BLaER1 treated with 17β-estradiol and CSF1 and Interleukin-3, amounts not matched to agents 10 nM and 100 nM (cell line): Measurements from ENCODE around the gene MBD6.

Experiments
- H3K27ac ChIP-seq, 11 experiments: shearing (Covaris generic); formaldehyde crosslinking; 2 replicates each; pipeline ENCODE4 v1.8.1; 2022
- H3K27me3 ChIP-seq, 11 experiments: shearing (Covaris generic); formaldehyde crosslinking; 2 replicates each; pipeline ENCODE4 v1.8.1; 2022
- H3K36me3 ChIP-seq, 11 experiments: shearing (Covaris generic); formaldehyde crosslinking; 2 replicates each; pipeline ENCODE4 v1.8.1; 2022
- H3K4me1 ChIP-seq, 10 experiments: shearing (Covaris generic); formaldehyde crosslinking; 2 replicates each; pipeline ENCODE4 v1.8.1; 2022
- H3K4me2 ChIP-seq, 11 experiments: shearing (Covaris generic); formaldehyde crosslinking; 2 replicates each; pipeline ENCODE4 v1.8.1; 2022
- H3K4me3 ChIP-seq, 10 experiments: shearing (Covaris generic); formaldehyde crosslinking; 2 replicates each; pipeline ENCODE4 v1.8.1; 2022
- H3K9ac ChIP-seq, 11 experiments: shearing (Covaris generic); formaldehyde crosslinking; 2 replicates each; pipeline ENCODE4 v1.8.1; 2022
- H3K9me3 ChIP-seq, 11 experiments: shearing (Covaris generic); formaldehyde crosslinking; replicated peaks in 1 of 11; 2 replicates each; pipeline ENCODE4 v1.8.1; 2022
- H4K20me1 ChIP-seq, 11 experiments: shearing (Covaris generic); formaldehyde crosslinking; 2 replicates each; pipeline ENCODE4 v1.8.1; 2022
- Cebpa-rat ChIP-seq, 11 experiments: shearing (Covaris generic); IDR thresholded peaks; 2 replicates each; pipeline ENCODE4 v1.8.1; 2022

Gene MBD6

GRCh38 chr12:57522011-57522886 is at the start of gene MBD6:
MBD6 (plus strand) TSS chr12:57522824; CDS start chr12:57524304, 1,480 bp downstream.
- peaks cover 46 to 58% (median 55%) of the 10 kb centered on the region in 11 experiments for H3K36me3 ChIP-seq

DNA sequence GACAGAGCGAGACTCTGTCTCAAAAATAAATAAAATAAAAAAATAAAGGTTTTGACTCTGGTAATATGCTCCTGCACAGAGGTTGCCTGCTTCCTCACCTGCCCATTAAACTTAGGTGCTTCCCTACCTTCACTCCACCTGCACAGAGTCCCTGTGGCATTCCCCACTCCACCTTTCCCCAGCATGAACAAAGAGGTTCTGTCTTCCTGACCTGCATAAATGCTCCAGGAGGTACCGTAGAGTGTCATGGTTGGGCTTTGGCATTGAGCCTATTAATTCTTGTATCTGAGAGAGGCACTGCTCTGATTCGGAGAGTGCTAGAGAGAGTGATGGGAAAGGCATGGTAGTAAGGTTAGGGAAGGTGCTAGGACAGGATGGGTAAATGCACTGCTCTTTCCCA is 49.2 kb upstream of the MBD6 start:
- Histone ChIP-seq H3K9ac (no peak overlapping the region), H3K27ac (no peak overlapping the region), H3K27me3 (no peaks in the 10 kb centered on the region; a peak in 3 of 22 replicates), H3K36me3 (peaks cover 24 to 76% (median 68%) of the 10 kb centered on the region in 11 experiments; a peak in 19 of 22 replicates), H3K9me3 (no peaks in the 10 kb centered on the region), H3K4me1 (peaks cover 32 to 78% (median 41%) of the 10 kb centered on the region in 10 experiments), H3K4me3 (no peak overlapping the region), H3K4me2 (peak overlapping the region in 4 of 11 experiments; percentile 97 to 100 (median 98); a peak in 7 of 22 replicates), H4K20me1 (peaks cover 0 to 76% (median 18%) of the 10 kb centered on the region in 11 experiments; a peak in 11 of 22 replicates)
- no peak for TF ChIP-seq Cebpa-rat (IDR thresholded peaks at IDR 0.05)

More at GRCh38 chr12:57522011-57522886, at the start of gene MBD6:
- Histone ChIP-seq H3K4me1 (peaks cover 62 to 74% (median 70%) of the 10 kb centered on the region in 10 experiments), H3K4me3 (peak within 1 kb of the TSS; percentile 70 to 86 (median 78)), H3K9ac (peak within 1 kb of the TSS; percentile 84 to 93 (median 90)), H4K20me1 (peaks cover 51 to 68% (median 58%) of the 10 kb centered on the region in 11 experiments), H3K27ac (peak within 1 kb of the TSS; percentile 90 to 99 (median 97)), H3K4me2 (peak within 1 kb of the TSS; percentile 86 to 100 (median 95)), H3K9me3 (no peaks in the 10 kb centered on the region), H3K27me3 (no peaks in the 10 kb centered on the region)
- TF ChIP-seq Cebpa-rat (IDR thresholded peaks at IDR 0.05), result peak in 5 of 11 experiments; percentile 7 to 69 (median 39); a peak in 7 of 22 replicates

GRCh38 chr12:57473886-57474285 is 48.7 kb upstream of the MBD6 start:
- H3K9me3 ChIP-seq, result no peaks in the 10 kb centered on the region
- no peaks in the 10 kb centered on the region; a peak in 3 of 22 replicates for H3K27me3 ChIP-seq
- H3K36me3 ChIP-seq, result peaks cover 24 to 71% (median 66%) of the 10 kb centered on the region in 11 experiments; a peak in 19 of 22 replicates
- no peak for TF ChIP-seq Cebpa-rat (IDR thresholded peaks at IDR 0.05)
- no peak overlapping the region for H3K27ac ChIP-seq
- 0 out of 20 replicates have a peak overlapping the region, but pooled peaks of 1 of the 10 experiments have one; percentile 88 for H3K4me3 ChIP-seq
- H4K20me1 ChIP-seq, result peaks cover 0 to 71% (median 18%) of the 10 kb centered on the region in 11 experiments; a peak in 11 of 22 replicates
- peak overlapping the region in 5 of 11 experiments; percentile 97 to 100 (median 97); a peak in 7 of 22 replicates for H3K4me2 ChIP-seq
- peak overlapping the region in 1 of 11 experiments; percentile 91; a peak in 1 of 22 replicates for H3K9ac ChIP-seq
- peaks cover 37 to 83% (median 46%) of the 10 kb centered on the region in 10 experiments for H3K4me1 ChIP-seq

DNA sequence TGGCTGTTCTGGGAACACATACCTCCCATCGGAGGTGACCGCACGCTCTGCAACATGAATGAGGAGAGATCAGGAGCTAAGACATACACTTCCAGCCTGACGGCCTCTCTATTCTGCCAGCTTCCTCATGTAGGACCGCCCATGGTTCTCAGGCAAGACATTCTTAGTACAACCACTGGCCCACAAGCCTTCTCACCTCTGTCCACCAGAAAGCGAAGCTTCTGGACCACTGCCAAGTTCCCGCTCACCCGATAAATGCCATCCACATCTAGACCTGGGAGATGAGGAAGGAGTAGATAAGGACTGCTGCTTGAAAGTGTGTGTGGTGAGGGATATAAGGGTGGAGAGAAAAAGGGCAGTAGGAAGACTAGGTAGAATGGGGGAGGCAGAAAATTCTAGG is 48.2 kb upstream of the MBD6 start:
- peaks cover 24 to 66% (median 61%) of the 10 kb centered on the region in 11 experiments; a peak in 19 of 22 replicates for H3K36me3 ChIP-seq
- no peaks in the 10 kb centered on the region; a peak in 3 of 22 replicates for H3K27me3 ChIP-seq
- peak overlapping the region in 8 of 11 experiments; percentile 21 to 100 (median 98); a peak in 12 of 22 replicates for H3K4me2 ChIP-seq
- peaks cover 43 to 85% (median 49%) of the 10 kb centered on the region in 10 experiments for H3K4me1 ChIP-seq
- peak overlapping the region in 3 of 10 experiments; percentile 77 to 88 (median 86); a peak in 4 of 20 replicates for H3K4me3 ChIP-seq
- H3K27ac ChIP-seq, result no peak overlapping the region
- H3K9me3 ChIP-seq, result no peaks in the 10 kb centered on the region
- no peak for TF ChIP-seq Cebpa-rat (IDR thresholded peaks at IDR 0.05)
- H3K9ac ChIP-seq, result peak overlapping the region in 4 of 11 experiments; percentile 82 to 91 (median 86); a peak in 4 of 22 replicates
- H4K20me1 ChIP-seq, result peaks cover 0 to 66% (median 18%) of the 10 kb centered on the region in 11 experiments; a peak in 11 of 22 replicates

- Histone ChIP-seq H4K20me1 (peaks cover 0 to 62% (median 18%) of the 10 kb centered on the region in 11 experiments; a peak in 10 of 22 replicates), H3K36me3 (peaks cover 24 to 62% (median 56%) of the 10 kb centered on the region in 11 experiments; a peak in 19 of 22 replicates), H3K4me2 (peak overlapping the region; percentile 21 to 100 (median 99); a peak in 15 of 22 replicates), H3K27me3 (no peaks in the 10 kb centered on the region; a peak in 3 of 22 replicates), H3K27ac (no peak overlapping the region), H3K9me3 (no peaks in the 10 kb centered on the region), H3K9ac (peak overlapping the region in 4 of 11 experiments; percentile 82 to 91 (median 86); a peak in 4 of 22 replicates), H3K4me1 (peaks cover 47 to 85% (median 52%) of the 10 kb centered on the region in 10 experiments), H3K4me3 (peak overlapping the region in 4 of 10 experiments; percentile 76 to 88 (median 82); a peak in 6 of 20 replicates)
- no peak for TF ChIP-seq Cebpa-rat (IDR thresholded peaks at IDR 0.05)
Measured at GRCh38 chr12:57474862-57475261, 47.8 kb upstream of the MBD6 start.

GRCh38 chr12:57475271-57476161 is 47.1 kb upstream of the MBD6 start:
- Histone ChIP-seq H3K4me3 (peak overlapping the region; percentile 56 to 88 (median 74)), H3K27me3 (no peaks in the 10 kb centered on the region; a peak in 3 of 22 replicates), H3K9ac (peak overlapping the region; percentile 80 to 91 (median 83); a peak in 21 of 22 replicates), H3K27ac (peak overlapping the region; percentile 76 to 92 (median 84); a peak in 18 of 22 replicates), H3K9me3 (no peaks in the 10 kb centered on the region), H4K20me1 (peaks cover 0 to 55% (median 18%) of the 10 kb centered on the region in 11 experiments; a peak in 10 of 22 replicates), H3K4me1 (peaks cover 53 to 85% (median 58%) of the 10 kb centered on the region in 10 experiments), H3K4me2 (peak overlapping the region; percentile 97 to 100 (median 99)), H3K36me3 (peaks cover 21 to 55% (median 50%) of the 10 kb centered on the region in 11 experiments; a peak in 19 of 22 replicates)
- no peak for TF ChIP-seq Cebpa-rat (IDR thresholded peaks at IDR 0.05)

DNA sequence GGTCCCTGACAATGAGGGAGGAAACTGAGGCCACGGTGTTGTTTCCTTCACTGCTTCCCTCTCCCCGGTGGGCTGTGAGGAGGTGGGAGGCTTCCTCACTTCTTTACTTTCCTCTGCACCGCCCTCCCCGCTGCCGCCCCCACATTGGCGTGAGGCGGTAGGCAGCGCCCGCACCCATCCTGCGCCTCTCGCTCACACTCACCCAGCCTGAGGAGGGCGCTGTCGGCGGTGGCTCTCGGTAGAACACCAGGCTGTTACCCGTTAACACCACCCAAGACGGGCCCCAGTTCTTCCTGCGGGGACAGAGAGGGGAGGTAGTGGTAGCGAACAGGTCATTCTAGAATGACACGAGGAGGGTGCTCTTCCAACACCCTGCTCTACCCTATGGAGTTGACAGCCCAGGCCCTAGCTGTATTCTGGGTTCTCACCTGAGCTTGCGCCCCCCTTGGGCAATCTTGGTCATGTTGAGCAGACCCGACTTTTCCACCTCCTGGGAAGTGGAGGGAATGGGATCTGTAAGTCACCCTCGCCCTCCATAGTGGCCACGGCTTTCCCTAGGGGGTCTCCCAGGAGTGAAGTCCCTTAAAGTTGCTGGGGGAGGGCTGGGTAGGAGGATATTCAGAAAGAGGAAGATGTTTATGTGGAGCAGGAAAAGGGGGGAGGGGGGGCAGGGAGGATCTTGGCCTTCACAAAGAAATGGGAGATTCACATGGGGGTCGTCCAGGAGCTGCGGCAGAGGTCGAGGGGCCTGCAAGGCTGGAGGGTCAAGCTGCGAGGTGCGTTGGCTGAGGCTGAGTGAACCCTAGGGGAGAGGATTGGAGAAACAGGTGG is 46.2 kb upstream of the MBD6 start:
- Histone ChIP-seq H3K9ac (peak overlapping the region; percentile 80 to 91 (median 83)), H3K9me3 (no peaks in the 10 kb centered on the region), H4K20me1 (peaks cover 0 to 47% (median 18%) of the 10 kb centered on the region in 11 experiments; a peak in 10 of 22 replicates), H3K36me3 (peaks cover 17 to 46% (median 41%) of the 10 kb centered on the region in 11 experiments; a peak in 19 of 22 replicates), H3K4me3 (peak overlapping the region; percentile 56 to 88 (median 74)), H3K4me2 (peak overlapping the region; percentile 97 to 100 (median 99)), H3K4me1 (peaks cover 58 to 85% (median 65%) of the 10 kb centered on the region in 10 experiments), H3K27ac (peak overlapping the region; percentile 76 to 92 (median 84)), H3K27me3 (no peaks in the 10 kb centered on the region; a peak in 3 of 22 replicates)
- TF ChIP-seq Cebpa-rat (IDR thresholded peaks at IDR 0.05), result no peak
